ENCODE results near the gene SPTB.

SPTB gene

GRCh38 chr14:64704743-64705380, 174.8 kb downstream of the SPTB start:
- Histone ChIP-seq H3K4me2 (ENCODE audit: low read depth, low read length, poor library complexity, severe bottlenecking) (no peak overlapping the region), H3K27ac (ENCODE audit: low read depth, low read length) (no peak overlapping the region), H3K27me3 (ENCODE audit: low read length) (no peaks in the 10 kb centered on the region)

DNA sequence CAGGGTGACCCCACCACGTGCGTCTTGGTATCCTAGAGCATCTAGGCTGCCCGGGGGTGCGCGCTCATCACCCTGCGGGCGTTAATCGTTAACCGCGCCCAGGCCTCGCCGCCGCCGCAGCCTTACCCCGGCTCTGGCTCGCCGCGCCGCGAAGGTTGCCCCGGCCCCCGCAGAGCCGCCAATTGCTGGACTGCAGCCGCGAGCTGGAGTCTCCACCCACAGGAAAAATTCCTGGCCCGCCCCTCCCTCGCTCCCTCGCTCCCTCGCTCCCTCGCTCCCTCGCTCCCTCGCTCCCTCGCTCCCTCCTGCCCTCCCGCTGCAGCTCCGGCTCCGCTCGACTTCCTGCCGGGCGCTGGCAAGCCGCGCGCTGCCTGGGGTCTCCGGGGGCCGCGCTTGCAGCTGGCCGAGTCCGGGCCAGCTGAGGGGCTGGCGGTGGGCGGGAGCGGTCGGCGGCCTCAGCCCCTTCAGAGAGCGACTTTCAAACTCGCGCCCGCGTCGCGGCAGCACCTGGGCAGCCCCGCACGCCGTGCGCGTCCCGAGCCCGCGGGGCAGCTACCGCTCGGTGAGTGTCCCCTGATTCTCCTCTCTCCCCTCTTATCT, 175.5 kb downstream of the SPTB start, which contains the start of gene PLEKHG3:
Gene PLEKHG3, plus strand, starts transcription at position 282 of the 600 bp plus-strand sequence. CDS start 23,208 bp downstream, outside the sequence.
- Histone ChIP-seq H3K9me2 (replicated peaks; ENCODE audit: insufficient read depth, low read length) (no peaks in the 10 kb centered on the region), H3K4me3 (ENCODE audit: insufficient read depth, low read length, poor library complexity, severe bottlenecking) (no peak within 1 kb of the TSS), H3K27me3 (ENCODE audit: low read length) (no peaks in the 10 kb centered on the region), H3K36me3 (ENCODE audit: low read length) (no peaks in the 10 kb centered on the region), H3K9me3 (ENCODE audit: insufficient read depth, low read length) (no peaks in the 10 kb centered on the region), H3K27ac (ENCODE audit: low read depth, low read length) (no peak within 1 kb of the TSS), H2AFZ (ENCODE audit: low read depth, low read length, severe bottlenecking) (no peak within 1 kb of the TSS), H3K4me2 (ENCODE audit: low read depth, low read length, poor library complexity, severe bottlenecking) (no peak within 1 kb of the TSS), H3K79me2 (ENCODE audit: insufficient read depth, low read length) (no peaks in the 10 kb centered on the region), H4K20me1 (ENCODE audit: low read depth, low read length) (no peaks in the 10 kb centered on the region), H3K9ac (ENCODE audit: low read length) (no peak within 1 kb of the TSS), H3F3A (ENCODE audit: insufficient read depth) (no peaks in the 10 kb centered on the region)
- TF ChIP-seq CTCF (IDR thresholded peaks at IDR 0.05; ENCODE audit: insufficient read depth, low read length, poor library complexity, severe bottlenecking), result no peak
- no peak for TF ChIP-seq EZH2phosphoT487 (conservative IDR thresholded peaks at IDR 0.05; ENCODE audit: low read length)

More at GRCh38 chr14:64704743-64705380, 174.8 kb downstream of the SPTB start:
- Histone ChIP-seq H3K36me3 (ENCODE audit: low read length) (no peaks in the 10 kb centered on the region), H3K4me3 (ENCODE audit: insufficient read depth, low read length, poor library complexity, severe bottlenecking) (no peak overlapping the region), H3K9ac (ENCODE audit: low read length) (no peak overlapping the region), H3F3A (ENCODE audit: insufficient read depth) (no peaks in the 10 kb centered on the region), H4K20me1 (ENCODE audit: low read depth, low read length) (no peaks in the 10 kb centered on the region), H3K9me2 (replicated peaks; ENCODE audit: insufficient read depth, low read length) (no peaks in the 10 kb centered on the region), H3K9me3 (ENCODE audit: insufficient read depth, low read length) (no peaks in the 10 kb centered on the region), H2AFZ (ENCODE audit: low read depth, low read length, severe bottlenecking) (no peak overlapping the region), H3K79me2 (ENCODE audit: insufficient read depth, low read length) (no peaks in the 10 kb centered on the region)
- no peak for TF ChIP-seq CTCF (IDR thresholded peaks at IDR 0.05; ENCODE audit: insufficient read depth, low read length, poor library complexity, severe bottlenecking)
- no peak for TF ChIP-seq EZH2phosphoT487 (conservative IDR thresholded peaks at IDR 0.05; ENCODE audit: low read length)

GRCh38 chr14:64703395-64704142, 176.1 kb downstream of the SPTB start:
- Histone ChIP-seq H3K27me3 (ENCODE audit: low read length) (no peaks in the 10 kb centered on the region), H3K36me3 (ENCODE audit: low read length) (no peaks in the 10 kb centered on the region), H3K4me2 (ENCODE audit: low read depth, low read length, poor library complexity, severe bottlenecking) (no peak overlapping the region), H3K9me3 (ENCODE audit: insufficient read depth, low read length) (no peaks in the 10 kb centered on the region), H2AFZ (ENCODE audit: low read depth, low read length, severe bottlenecking) (no peak overlapping the region), H3K4me3 (ENCODE audit: insufficient read depth, low read length, poor library complexity, severe bottlenecking) (no peak overlapping the region), H4K20me1 (ENCODE audit: low read depth, low read length) (no peaks in the 10 kb centered on the region), H3K9ac (ENCODE audit: low read length) (no peak overlapping the region), H3K9me2 (replicated peaks; ENCODE audit: insufficient read depth, low read length) (no peaks in the 10 kb centered on the region), H3F3A (ENCODE audit: insufficient read depth) (no peaks in the 10 kb centered on the region), H3K79me2 (ENCODE audit: insufficient read depth, low read length) (no peaks in the 10 kb centered on the region), H3K27ac (ENCODE audit: low read depth, low read length) (no peak overlapping the region)
- TF ChIP-seq EZH2phosphoT487 (conservative IDR thresholded peaks at IDR 0.05; ENCODE audit: low read length), result no peak
- TF ChIP-seq CTCF (IDR thresholded peaks at IDR 0.05; ENCODE audit: insufficient read depth, low read length, poor library complexity, severe bottlenecking), result no peak

Measured in SU-DHL-6 (cell line).